NCI-H146 treated with DMSO at 0.1 percent for 48 hours (cell line): ENCODE results near the gene KDM6B.
"Not testable (repeated sequence)": the region's sequence is repeated elsewhere in the genome, so short reads cannot be mapped to it uniquely, and the experiment has no call there.

Experiments used
- DNase-seq: peaks from one replicate; lab custom pipeline; 2025; ENCODE audit not compliant: unreplicated experiment; lab: John Stamatoyannopoulos, UW

Gene KDM6B

GRCh38 chr17:7833795-7834541 lies at the start of gene KDM6B:
Gene KDM6B (plus strand): TSS chr17:7834217. CDS start chr17:7845555, 11,338 bp downstream.
- DNase-seq, result peak; percentile 83

- DNase-seq, result no peak
Observed at GRCh38 chr17:7786866-7787265, 47.2 kb upstream of the KDM6B start.

GRCh38 chr17:7789131-7789530 lies 44.9 kb upstream of the KDM6B start:
- DNase-seq, result no peak

GRCh38 chr17:7790150-7790549 lies 43.9 kb upstream of the KDM6B start:
- DNase-seq, result no peak

- no peak for DNase-seq
Observed at GRCh38 chr17:7792611-7793010, 41.4 kb upstream of the KDM6B start.

GRCh38 chr17:7794075-7794663 lies 39.8 kb upstream of the KDM6B start:
- DNase-seq, result no peak

- no peak for DNase-seq
Observed at GRCh38 chr17:7797976-7798375, 36.0 kb upstream of the KDM6B start.

GRCh38 chr17:7798839-7799238 lies 35.2 kb upstream of the KDM6B start:
- no peak for DNase-seq

GRCh38 chr17:7803981-7804380 lies 30.0 kb upstream of the KDM6B start:
- DNase-seq, result peak; percentile 11

GRCh38 chr17:7806587-7806986 lies 27.4 kb upstream of the KDM6B start:
- DNase-seq, result no peak

GRCh38 chr17:7807206-7807605 lies 26.8 kb upstream of the KDM6B start:
- DNase-seq, result no peak

- no peak for DNase-seq
Observed at GRCh38 chr17:7809086-7809790, 24.8 kb upstream of the KDM6B start.

GRCh38 chr17:7809791-7810343 lies 24.1 kb upstream of the KDM6B start:
- DNase-seq, result not testable (repeated sequence)

GRCh38 chr17:7811251-7811650 lies 22.8 kb upstream of the KDM6B start:
- no peak for DNase-seq

GRCh38 chr17:7814969-7815368 lies 19.0 kb upstream of the KDM6B start:
- DNase-seq, result no peak

- DNase-seq, result no peak
Observed at GRCh38 chr17:7816926-7817642, 16.9 kb upstream of the KDM6B start.

- no peak for DNase-seq
Observed at GRCh38 chr17:7817643-7817964, 16.4 kb upstream of the KDM6B start.

GRCh38 chr17:7818026-7818425 lies 16.0 kb upstream of the KDM6B start:
- DNase-seq, result no peak

GRCh38 chr17:7818746-7819645 lies 15.0 kb upstream of the KDM6B start:
- no peak for DNase-seq

GRCh38 chr17:7820231-7820630 lies 13.8 kb upstream of the KDM6B start:
- no peak for DNase-seq
